Breast epithelium (tissue), 4 donors: ENCODE measurements around the gene TGIF2LY. TPM values are rescaled to one million over a fixed set of nuclear protein-coding genes. Genes with fewer than 3 reads are reported as not detected.
"Not testable (repeated sequence)": the region's sequence is repeated elsewhere in the genome, so short reads cannot be mapped to it uniquely, and the experiment has no call there.

ENCODE experiments used
- DNase-seq, 2 donors: peaks; one replicate each; pipeline ENCODE4 v3.0.0-alpha.2; 2019; ENCODE audit warnings: low spot score in 2 of 2
- H3K27ac ChIP-seq, 2 donors: fragments of 200-600 bp; sonication (generic) in 1 of 2; one replicate each; pipeline ENCODE4 v1.5.1; 2016 to 2019; ENCODE audit warnings: mild to moderate bottlenecking in 1 of 2
- H3K27me3 ChIP-seq, 2 donors: fragments of 200-600 bp; sonication (generic) in 1 of 2; one replicate each; pipeline versions ENCODE4 v1.5.1 to v1.6.0; 2017 to 2019; ENCODE audit warnings: control low read depth in 1 of 2, mild to moderate bottlenecking in 1 of 2
- H3K36me3 ChIP-seq: fragments of 200-600 bp; one replicate; pipeline ENCODE4 v1.5.1; 2019
- H3K4me1 ChIP-seq, 2 donors: fragments of 200-600 bp; sonication (generic); one replicate each; pipeline ENCODE4 v1.5.1; 2016 to 2019; ENCODE audit warnings: control low read depth in 1 of 2
- H3K4me3 ChIP-seq, 3 donors: fragments of 200-600 bp; sonication (generic); 1 replicate in 2 of 3; 2 replicates in 1 of 3; pipeline ENCODE4 v1.5.1; 2016 to 2019; ENCODE audit warnings: mild to moderate bottlenecking in 3 of 3, moderate library complexity in 2 of 3
- H3K9me3 ChIP-seq, 2 donors: fragments of 200-600 bp; sonication (generic) in 1 of 2; one replicate each; pipeline ENCODE4 v1.5.1; 2016 to 2019; ENCODE audit warnings: control low read depth in 1 of 2
- intact Hi-C: fragments of 100-400 bp; cut with DNase I; formaldehyde crosslinking; loops from one replicate; pipeline ENCODE4 v1.15.1; 2023; ENCODE audit warnings: low total_unique reads
- total RNA-seq, 3 donors: library from RNA; depleted of rRNA; stranded (reverse); fragments of >200 nt; gene quantifications; one replicate each; pipeline ENCODE4 v1.1.0, GENCODE V29; 2016

The TGIF2LY gene
- not detected for total RNA-seq

- H3K4me3 ChIP-seq, H3K27me3 ChIP-seq, H3K27ac ChIP-seq, H3K36me3 ChIP-seq, intact Hi-C loops, H3K4me1 ChIP-seq, DNase-seq, H3K9me3 ChIP-seq: not testable (repeated sequence)
Measured at GRCh38 chrY:3578767-3579166, at the start of gene TGIF2LY. Gene TGIF2LY, plus strand, starts transcription at chrY:3579067. Its CDS starts 178 bp downstream, at chrY:3579245.
